HG02610 (cell line): ENCODE data around the gene LYL1.

Experiments used
- ATAC-seq: cut with Tn5 transposase; IDR thresholded peaks from one replicate; pipeline ENCODE4 v1.9.1; 2021; ENCODE audit warnings: mild to moderate bottlenecking, moderate library complexity; ENCODE audit not compliant: unreplicated experiment

The LYL1 gene

GRCh38 chr19:13078381-13078780 is 24.3 kb downstream of the LYL1 start:
- ATAC-seq, result no peak

GRCh38 chr19:13077240-13077639 is 25.4 kb downstream of the LYL1 start:
- ATAC-seq, result no peak

- ATAC-seq, result no peak
Observed at GRCh38 chr19:13076787-13077186, 25.9 kb downstream of the LYL1 start.

GRCh38 chr19:13076320-13076719 is 26.3 kb downstream of the LYL1 start:
- no peak for ATAC-seq

DNA sequence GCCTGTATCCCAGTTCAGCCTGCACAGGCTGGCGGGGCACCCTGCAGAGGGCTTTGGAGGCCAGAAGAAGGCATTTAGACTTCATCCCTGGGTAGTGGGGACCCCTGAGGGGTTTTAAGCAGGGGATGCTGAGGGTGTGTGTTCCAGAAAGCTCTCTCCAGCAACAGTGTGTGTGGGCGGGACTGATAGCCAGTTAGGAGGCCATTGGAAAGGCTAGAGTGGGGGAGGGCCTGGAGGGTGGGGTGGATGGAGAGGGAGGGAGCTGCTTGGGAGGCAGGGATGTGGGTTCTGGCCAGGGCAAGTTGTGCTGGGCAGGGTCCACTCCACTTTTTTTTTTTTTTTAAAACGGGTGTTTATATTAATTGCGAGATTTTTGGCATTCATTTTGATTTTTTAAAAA is 28.3 kb downstream of the LYL1 start:
- ATAC-seq, result no peak

DNA sequence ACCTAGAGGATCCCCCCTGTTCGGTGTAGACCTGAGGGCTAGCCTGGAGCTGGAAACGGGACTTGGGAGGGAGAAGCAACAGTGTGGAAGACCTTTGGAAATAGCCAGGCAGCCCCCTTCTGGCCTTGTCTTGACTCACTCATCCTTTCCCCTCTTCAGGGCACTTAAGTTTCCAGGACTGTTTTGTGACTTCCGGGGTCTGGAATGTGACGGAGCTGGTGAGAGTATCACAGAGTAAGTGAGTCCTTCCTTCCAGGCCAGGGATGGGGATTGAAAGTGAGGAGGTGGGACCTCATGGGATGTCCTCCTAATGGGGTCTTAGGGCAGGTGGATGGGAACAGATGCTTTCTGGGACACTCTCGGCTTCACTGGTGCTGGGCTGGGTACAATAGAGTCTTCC is 29.4 kb downstream of the LYL1 start:
- no peak for ATAC-seq

- no peak for ATAC-seq
Observed at GRCh38 chr19:13072188-13072908, 30.3 kb downstream of the LYL1 start.

- no peak for ATAC-seq
Observed at GRCh38 chr19:13071444-13072187, 31.0 kb downstream of the LYL1 start.

DNA sequence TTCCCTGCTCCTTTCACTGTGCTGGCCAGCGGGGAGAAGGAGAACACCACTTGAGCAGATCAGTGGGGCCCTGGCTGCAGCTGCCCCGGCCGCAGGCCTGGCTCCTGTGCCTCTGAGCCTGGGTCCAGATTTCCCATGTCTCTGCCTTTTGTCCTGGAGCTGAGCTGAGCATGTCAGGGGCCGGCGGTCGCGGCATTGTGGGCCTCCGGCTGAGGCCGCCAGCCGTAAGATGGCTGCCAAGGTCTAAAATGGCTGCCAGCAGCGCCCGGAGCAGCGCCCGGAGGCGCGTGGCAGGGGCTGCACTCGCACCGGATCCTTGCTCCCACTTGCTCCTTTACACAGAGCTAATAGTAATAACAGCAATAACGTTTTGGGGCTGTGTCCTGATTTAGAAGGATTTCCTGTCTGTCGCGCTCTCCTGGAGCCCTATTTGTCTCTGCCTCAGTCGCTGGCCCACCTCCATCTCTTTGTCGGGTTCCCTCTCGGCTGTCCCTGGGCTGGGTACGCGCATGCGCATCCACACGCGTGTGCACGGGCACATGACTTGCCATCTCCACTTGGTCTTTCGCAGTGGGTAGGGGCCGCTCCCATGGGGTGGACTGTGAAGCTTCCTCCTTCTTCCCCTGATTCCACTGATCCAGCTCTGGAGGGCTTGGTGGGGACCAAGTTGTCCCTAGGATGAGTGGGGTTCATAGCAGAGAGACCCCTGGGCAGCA is 32.1 kb downstream of the LYL1 start:
- no peak for ATAC-seq

- ATAC-seq, result no peak
Observed at GRCh38 chr19:13069415-13070359, 33.0 kb downstream of the LYL1 start.

GRCh38 chr19:13068085-13068846 is 34.4 kb downstream of the LYL1 start:
- no peak for ATAC-seq

DNA sequence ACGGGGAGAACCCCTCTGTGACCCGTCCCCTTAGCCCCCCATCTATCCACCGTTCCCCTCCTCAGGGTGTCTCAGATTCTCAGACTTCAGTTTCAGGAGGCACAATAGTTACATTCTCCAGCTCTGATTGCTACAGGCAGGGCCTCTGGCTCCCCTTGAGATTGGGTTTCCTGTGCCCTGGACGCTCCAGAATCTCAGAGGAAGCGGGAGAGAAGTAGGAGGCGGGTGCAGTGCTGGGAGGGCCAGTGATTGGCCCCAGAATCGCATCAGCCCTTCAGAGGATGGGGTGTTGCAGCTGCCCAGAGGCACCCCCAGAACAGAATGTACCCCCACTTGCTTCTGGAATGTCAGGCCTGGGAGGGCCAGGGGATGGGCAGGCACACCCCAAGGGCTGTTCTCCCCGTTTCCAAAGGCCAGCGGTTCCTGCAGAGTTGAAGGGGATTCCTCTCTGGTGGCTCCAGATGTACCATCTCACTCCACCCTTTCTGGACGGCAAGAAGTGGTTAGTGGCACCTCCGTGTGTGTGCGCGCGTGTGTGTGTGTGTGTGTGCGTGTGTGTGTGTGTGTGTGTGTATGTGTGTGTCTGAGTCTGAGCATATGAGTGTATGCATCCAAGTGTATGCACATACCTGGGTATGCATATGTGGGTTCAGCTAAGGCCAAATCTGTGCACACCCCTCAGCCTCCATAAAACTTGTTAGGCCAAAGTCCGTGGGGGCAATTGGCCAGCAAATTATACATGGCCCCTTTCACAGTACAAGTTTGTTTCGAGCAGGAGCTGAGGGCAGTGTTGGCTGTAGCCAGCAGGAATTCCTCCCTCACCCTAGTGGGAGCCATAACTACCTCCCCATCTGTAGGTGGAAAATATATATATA is 35.5 kb downstream of the LYL1 start:
- ATAC-seq, result no peak

DNA sequence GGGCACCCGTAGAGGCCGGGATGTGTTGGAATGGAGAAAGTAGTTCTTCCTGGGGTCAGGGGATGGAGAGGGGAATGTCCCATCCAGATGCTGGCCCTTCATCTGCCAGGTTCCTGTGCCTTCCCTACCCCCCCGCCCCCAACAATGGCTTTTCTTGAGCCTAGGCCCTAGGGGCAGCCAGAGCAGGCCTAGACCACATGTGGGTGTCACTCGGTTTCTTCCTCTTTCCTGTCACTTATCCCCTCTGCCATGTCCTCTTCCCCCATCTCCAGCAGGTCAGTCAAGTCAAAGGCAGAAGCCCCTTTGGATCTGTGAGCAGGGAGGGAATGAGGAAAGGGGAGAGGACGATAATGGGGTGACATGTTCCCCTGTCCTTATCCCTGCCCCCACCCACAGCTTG is 36.4 kb downstream of the LYL1 start:
- ATAC-seq, result no peak

- ATAC-seq, result no peak
Observed at GRCh38 chr19:13064092-13064489, 38.6 kb downstream of the LYL1 start.

DNA sequence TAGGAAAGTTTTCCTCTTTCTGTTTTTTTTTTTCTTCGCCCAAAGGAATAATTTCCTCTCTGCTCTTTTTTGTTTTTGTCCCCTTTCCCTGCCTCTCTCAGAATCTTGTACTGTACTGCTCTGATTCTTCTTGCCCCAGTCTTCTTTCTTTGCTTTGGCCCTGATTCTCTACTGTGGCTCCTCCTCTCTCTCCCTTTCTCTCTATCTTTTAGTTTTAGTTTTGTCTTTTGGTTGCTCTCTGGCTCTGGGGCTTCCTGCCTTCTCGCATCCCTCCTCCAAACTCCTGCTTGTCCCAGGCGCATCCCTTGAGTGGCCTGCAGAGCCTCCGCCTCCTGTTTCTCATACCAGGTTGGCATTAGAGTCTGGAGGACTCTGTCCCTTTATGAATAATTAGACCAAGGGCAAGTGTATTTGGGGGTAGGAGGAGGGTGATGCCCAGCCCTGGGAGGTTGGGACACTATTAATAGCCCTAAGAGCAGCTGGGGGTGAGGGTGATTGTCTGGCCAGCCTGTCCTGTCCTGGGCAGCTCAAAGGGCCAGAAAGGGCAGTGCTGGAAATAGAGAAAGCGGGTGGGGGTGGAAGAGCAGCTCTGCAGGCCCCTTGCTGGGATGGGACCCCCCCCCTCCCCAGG is 39.1 kb downstream of the LYL1 start:
- no peak for ATAC-seq

DNA sequence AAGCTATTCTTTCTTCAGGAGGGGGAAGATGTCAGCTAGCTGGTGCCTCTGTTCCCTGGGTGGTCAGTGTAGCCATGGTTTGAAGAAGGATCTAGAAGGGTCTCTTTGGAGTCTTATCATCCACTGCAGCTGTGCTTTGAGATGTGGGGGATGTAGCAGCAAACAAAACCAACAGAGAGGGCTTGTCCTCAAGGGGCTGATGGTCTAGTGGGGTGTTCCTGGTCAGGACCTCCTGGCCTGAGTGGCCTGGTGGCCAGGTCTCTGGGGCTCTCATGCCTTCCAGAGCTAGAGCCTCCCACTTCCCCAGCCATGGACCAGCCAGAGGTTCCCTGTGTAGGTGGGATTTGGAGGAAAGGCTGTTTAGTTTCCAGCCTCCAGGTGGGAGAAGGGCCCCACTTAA is 40.3 kb downstream of the LYL1 start:
- no peak for ATAC-seq

DNA sequence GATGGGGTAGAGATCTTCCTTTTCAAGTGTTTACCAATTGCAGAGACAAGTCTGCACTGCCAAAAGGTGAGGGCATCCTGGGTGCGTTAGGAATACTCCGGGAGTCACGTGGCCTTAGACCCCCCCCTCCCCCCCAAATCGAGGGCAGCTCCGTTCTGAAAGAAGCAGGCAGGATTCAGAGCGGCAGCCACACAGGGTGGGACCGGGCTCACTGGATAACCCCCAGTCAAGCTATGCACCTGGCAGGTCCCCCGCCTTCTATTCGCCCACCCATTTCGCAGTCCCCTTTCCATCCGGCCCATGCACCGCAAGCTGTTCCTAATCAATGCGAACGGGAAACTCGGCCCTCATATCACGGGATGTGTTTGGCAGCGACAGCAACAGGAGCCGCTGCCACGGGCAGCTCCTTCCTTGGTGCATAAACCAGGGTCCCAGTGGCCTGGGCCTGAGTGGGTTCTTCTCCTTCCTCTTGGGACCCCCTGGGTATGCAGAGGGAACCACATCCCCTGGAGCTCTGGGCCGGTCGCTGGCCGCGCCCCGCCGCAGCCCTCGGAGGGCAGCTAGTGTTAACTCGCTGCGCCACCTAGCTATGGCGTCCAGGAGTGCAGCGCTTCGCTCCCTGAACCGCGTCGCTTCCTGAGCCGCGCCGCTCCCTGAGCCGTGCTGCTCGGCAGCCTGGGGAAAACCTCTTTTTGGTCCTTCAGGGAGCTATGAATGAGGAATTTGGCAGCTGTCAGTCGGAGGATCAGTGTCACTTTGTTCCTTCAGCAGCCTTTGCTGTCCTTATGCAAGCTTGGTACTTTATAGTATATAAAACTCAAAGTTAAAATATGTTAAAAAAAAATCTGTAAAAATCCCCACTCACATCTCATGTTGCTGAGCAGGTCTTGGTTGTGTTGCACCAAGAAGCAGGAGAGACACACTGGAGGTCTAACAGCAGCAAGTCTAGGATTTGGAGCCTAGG is 41.4 kb downstream of the LYL1 start:
- ATAC-seq, result peak; percentile 64
